Measurements from ENCODE around the gene HES3. TPM values are rescaled to one million over a fixed set of nuclear protein-coding genes. Genes with fewer than 3 reads are reported as not detected.

Gene HES3
- total RNA-seq, 2 experiments from 2014 or later, result not detected

- peak overlapping the region; percentile 24; the same call in 1 of the 2 replicates for H2AFZ ChIP-seq (ENCODE audit: low read length)
- intact Hi-C loops (cut with micrococcal nuclease; ENCODE audit: unreplicated experiment), result loop anchor here (5.0 kb wide), 2 partner anchors 37 to 158 kb away; partner anchors contain the start of genes ACOT7 and RPL22
- H3K4me2 ChIP-seq (ENCODE audit: low read length), result peak overlapping the region; percentile 92
- ChIA-PET POLR2A (interaction anchor here (1.0 to 1.5 kb wide), 2 partner anchors 34 to 242 kb away, joined by 3 to 7 read pairs; partner anchors contain the start of gene NPHP4), CTCF (ENCODE audit: unreplicated experiment) (no interaction called here)
- peak overlapping the region; percentile 96 for H3K4me3 ChIP-seq (ENCODE audit: low read depth, low read length, poor library complexity, severe bottlenecking)
- H3K9me2 ChIP-seq (ENCODE audit: insufficient read depth, low read length), result no peaks in the 10 kb centered on the region
- peaks cover 24% of the 10 kb centered on the region for H3K79me2 ChIP-seq (ENCODE audit: insufficient read depth, low read depth, low read length)
- H4K20me1 ChIP-seq (ENCODE audit: insufficient read depth, low read length), result 0 out of 2 replicates have a peak, but pooled peaks cover 11% of the 10 kb centered on the region
- DNase-seq (ENCODE audit: low spot score), result peak; percentile 32
- H3K4me1 ChIP-seq (ENCODE audit: insufficient read depth, low read length, poor library complexity, severe bottlenecking), result peaks cover 20% of the 10 kb centered on the region
- no peaks in the 10 kb centered on the region for H3K9me3 ChIP-seq (ENCODE audit: low read length)
- H3K36me3 ChIP-seq (ENCODE audit: insufficient read depth, low read length), result peaks cover 47% of the 10 kb centered on the region
- TF ChIP-seq CTCF (conservative IDR thresholded peaks at IDR 0.05; ENCODE audit: low read length) (no peak), EZH2phosphoT487 (IDR thresholded peaks at IDR 0.05; ENCODE audit: borderline replicate concordance, low read depth, low read length) (no peak)
- no TSS peak for BruUV-seq (replicated peaks)
- peak overlapping the region; percentile 14 for H3K27ac ChIP-seq (ENCODE audit: low read depth, low read length, poor library complexity, severe bottlenecking)
Observed at GRCh38 chr1:6234502-6235295, 9.3 kb upstream of the HES3 start.

- peaks cover 41% of the 10 kb centered on the region for H3K36me3 ChIP-seq (ENCODE audit: insufficient read depth, low read length)
- peak overlapping the region; percentile 92 for H3K4me2 ChIP-seq (ENCODE audit: low read length)
- H3K4me1 ChIP-seq (ENCODE audit: insufficient read depth, low read length, poor library complexity, severe bottlenecking), result peaks cover 20% of the 10 kb centered on the region
- H4K20me1 ChIP-seq (ENCODE audit: insufficient read depth, low read length), result 0 out of 2 replicates have a peak, but pooled peaks cover 11% of the 10 kb centered on the region
- ChIA-PET POLR2A (interaction anchor here (1.0 to 1.5 kb wide), 2 partner anchors 35 to 243 kb away, joined by 3 to 7 read pairs; partner anchors contain the start of gene NPHP4), CTCF (ENCODE audit: unreplicated experiment) (no interaction called here)
- DNase-seq (ENCODE audit: low spot score), result peak; percentile 40
- H3K27ac ChIP-seq (ENCODE audit: low read depth, low read length, poor library complexity, severe bottlenecking), result peak overlapping the region; percentile 14
- peaks cover 24% of the 10 kb centered on the region for H3K79me2 ChIP-seq (ENCODE audit: insufficient read depth, low read depth, low read length)
- no peaks in the 10 kb centered on the region for H3K9me3 ChIP-seq (ENCODE audit: low read length)
- no peaks in the 10 kb centered on the region for H3K9me2 ChIP-seq (ENCODE audit: insufficient read depth, low read length)
- H2AFZ ChIP-seq (ENCODE audit: low read length), result peak overlapping the region; percentile 24; the same call in 1 of the 2 replicates
- no TSS peak for BruUV-seq (replicated peaks)
- H3K4me3 ChIP-seq (ENCODE audit: low read depth, low read length, poor library complexity, severe bottlenecking), result peak overlapping the region; percentile 96
- intact Hi-C loops (cut with micrococcal nuclease; ENCODE audit: unreplicated experiment), result loop anchor here (5.0 kb wide), 2 partner anchors 38 to 157 kb away; partner anchors contain the start of genes ACOT7 and RPL22
- no peak for TF ChIP-seq EZH2phosphoT487 (IDR thresholded peaks at IDR 0.05; ENCODE audit: borderline replicate concordance, low read depth, low read length)
- TF ChIP-seq CTCF (conservative IDR thresholded peaks at IDR 0.05; ENCODE audit: low read length), result no peak
Observed at GRCh38 chr1:6235296-6235677, 8.7 kb upstream of the HES3 start.
